Neural progenitor cell (in vitro differentiated cells): ENCODE data around the gene MMD.
A peak's percentile ranks its signal among the peaks of the same experiment; 100 is the strongest.

Experiments used
- CTCF ChIP-seq: fragments of 200-600 bp; sonication (generic); IDR thresholded peaks from 2 replicates; pipeline ENCODE4 v1.5.1; 2017; ENCODE audit warnings: antibody characterized with exemption, mild to moderate bottlenecking
- EZH2 ChIP-seq: fragments of 200-600 bp; sonication (generic); IDR thresholded peaks from 2 replicates; pipeline ENCODE4 v1.6.1; 2017; ENCODE audit warnings: antibody characterized with exemption, mild to moderate bottlenecking, moderate library complexity

- TF ChIP-seq CTCF (peak; percentile 86), EZH2 (no peak)
Measured at GRCh38 chr17:55348749-55349354, 72.8 kb downstream of the MMD start.
